ENCODE results near the gene SETD5. TPM values are rescaled to one million over a fixed set of nuclear protein-coding genes. Genes with fewer than 3 reads are reported as not detected.

The SETD5 gene
- total RNA-seq, 1 donor from 2014 or later, result 239 TPM

- Histone ChIP-seq H3K4me3 (no peak overlapping the region), H3K36me3 (peaks cover 87 to 94% of the 10 kb centered on the region in 2 donors)
- intact Hi-C loops (cut with DNase I), result no loop called here
These were observed 44.2 kb downstream of the SETD5 start for GRCh38 chr3:9441501-9442221.

GRCh38 chr3:9448071-9448470 is 50.7 kb downstream of the SETD5 start:
- Histone ChIP-seq H3K9me3 (no peaks in the 10 kb centered on the region), H3K4me3 (no peak overlapping the region), H3K27me3 (no peaks in the 10 kb centered on the region), H3K36me3 (peaks cover 72 to 89% of the 10 kb centered on the region in 2 donors), H3K27ac (no peak overlapping the region), H3K4me1 (no peaks in the 10 kb centered on the region)
- TF ChIP-seq CTCF (IDR thresholded peaks at IDR 0.05), result no peak
- intact Hi-C loops (cut with DNase I), result no loop called here
- DNase-seq (ENCODE audit: low spot score in 2 of 2), result no peak

More at GRCh38 chr3:9441501-9442221, 44.2 kb downstream of the SETD5 start:
- TF ChIP-seq CTCF (IDR thresholded peaks at IDR 0.05), result no peak
- no peaks in the 10 kb centered on the region for H3K9me3 ChIP-seq
- no peaks in the 10 kb centered on the region for H3K4me1 ChIP-seq
- H3K27me3 ChIP-seq, result no peaks in the 10 kb centered on the region
- DNase-seq (ENCODE audit: low spot score in 2 of 2), result no peak
- H3K27ac ChIP-seq, result no peak overlapping the region

- no peaks in the 10 kb centered on the region for H3K9me3 ChIP-seq
- no peak overlapping the region for H3K4me3 ChIP-seq
- intact Hi-C loops (cut with DNase I), result no loop called here
- H3K36me3 ChIP-seq, result peaks cover 73 to 89% of the 10 kb centered on the region in 2 donors
- no peak for DNase-seq (ENCODE audit: low spot score in 2 of 2)
- TF ChIP-seq CTCF (IDR thresholded peaks at IDR 0.05), result no peak
- H3K27me3 ChIP-seq, result no peaks in the 10 kb centered on the region
- no peaks in the 10 kb centered on the region for H3K4me1 ChIP-seq
- H3K27ac ChIP-seq, result no peak overlapping the region
These were observed 51.2 kb downstream of the SETD5 start for GRCh38 chr3:9448643-9449042.

GRCh38 chr3:9450126-9450525 is 52.7 kb downstream of the SETD5 start:
- DNase-seq (ENCODE audit: low spot score in 2 of 2), result no peak
- intact Hi-C loops (cut with DNase I), result no loop called here

DNA sequence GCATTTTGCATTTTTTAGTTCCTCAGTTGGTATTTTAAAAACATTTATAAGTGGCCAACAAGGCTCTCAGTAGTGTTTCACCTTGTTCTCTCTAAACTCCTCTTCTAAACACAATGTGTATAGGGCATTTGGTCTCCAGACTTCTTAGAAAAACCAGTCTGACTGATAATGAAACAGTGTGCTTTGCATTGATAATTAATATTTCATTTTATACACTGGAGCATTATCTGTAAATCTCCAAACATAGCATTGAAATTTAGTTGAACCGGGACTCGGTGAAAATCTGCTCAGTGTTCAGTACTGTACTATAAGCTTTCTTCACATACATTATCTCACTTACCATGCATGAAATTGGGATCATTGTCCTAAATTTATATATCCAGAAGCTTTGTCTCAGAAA is 53.6 kb downstream of the SETD5 start:
- Histone ChIP-seq H3K4me1 (no peaks in the 10 kb centered on the region), H3K27ac (no peak overlapping the region), H3K27me3 (no peaks in the 10 kb centered on the region), H3K9me3 (no peaks in the 10 kb centered on the region), H3K4me3 (no peak overlapping the region), H3K36me3 (peaks cover 73 to 89% of the 10 kb centered on the region in 2 donors)
- intact Hi-C loops (cut with DNase I), result no loop called here
- TF ChIP-seq CTCF (IDR thresholded peaks at IDR 0.05), result no peak
- no peak for DNase-seq (ENCODE audit: low spot score in 2 of 2)

More at GRCh38 chr3:9450126-9450525, 52.7 kb downstream of the SETD5 start:
- H3K27ac ChIP-seq, result no peak overlapping the region
- no peaks in the 10 kb centered on the region for H3K9me3 ChIP-seq
- H3K27me3 ChIP-seq, result no peaks in the 10 kb centered on the region
- H3K36me3 ChIP-seq, result peaks cover 72 to 89% of the 10 kb centered on the region in 2 donors
- no peak overlapping the region for H3K4me3 ChIP-seq
- H3K4me1 ChIP-seq, result no peaks in the 10 kb centered on the region
- no peak for TF ChIP-seq CTCF (IDR thresholded peaks at IDR 0.05)

Measured in ascending aorta (tissue), 2 donors.